B cell (primary cell): ENCODE measurements around the gene LITAF. TPM values are rescaled to one million over a fixed set of nuclear protein-coding genes. Genes with fewer than 3 reads are reported as not detected.

Source experiments
- ATAC-seq: fragments of 200-7000 bp; cut with Tn5 transposase; one replicate; pipeline ENCODE4 v1.10.0; 2021; ENCODE audit warnings: low read depth, mild to moderate bottlenecking, moderate number of reproducible peaks, moderate library complexity
- CTCF ChIA-PET: fragments of 350-600 bp; sonication (Branson Sonifier 250); formaldehyde crosslinking; loops from one replicate; lab custom pipeline; 2021; ENCODE audit warnings: antibody characterized with exemption, inconsistent platforms; lab: Charles Lee
- POLR2A ChIA-PET: fragments of 350-600 bp; sonication (Branson Sonifier 250); formaldehyde crosslinking; loops from one replicate; lab custom pipeline; 2021; ENCODE audit warnings: antibody characterized with exemption; lab: Charles Lee
- DNase-seq: peaks from one replicate; pipeline ENCODE4 v3.0.0; 2013
- H2AFZ ChIP-seq: 2 replicates; pipeline ENCODE4 v1.6.1; 2012; ENCODE audit warnings: mild to moderate bottlenecking, low read depth, low read length; ENCODE audit not compliant: insufficient read depth, poor library complexity, severe bottlenecking
- H3K27ac ChIP-seq, 2 donors: 1 replicate in 1 of 2; 2 replicates in 1 of 2; pipeline ENCODE4 v1.5.1; 2012 to 2013; ENCODE audit warnings: low read length in 2 of 2, mild to moderate bottlenecking in 2 of 2, moderate library complexity in 1 of 2
- H3K27me3 ChIP-seq, 4 experiments: fragments of 200-600 bp in 1 of 4; sonication (generic) in 1 of 4; replicated peaks in 1 of 4; 1 replicate in 2 of 4; 2 replicates in 2 of 4; pipeline versions ENCODE4 v1.6.1 to v1.7.0; 2013 to 2016; ENCODE audit warnings: low read length in 3 of 4, mild to moderate bottlenecking in 2 of 4, mixed read lengths in 1 of 4, moderate library complexity in 1 of 4; ENCODE audit not compliant: insufficient read depth in 4 of 4, control insufficient read depth in 3 of 4; ENCODE audit errors: control extremely low read depth in 1 of 4
- H3K36me3 ChIP-seq, 2 experiments: replicated peaks in 1 of 2; 1 replicate in 1 of 2; 2 replicates in 1 of 2; pipeline versions ENCODE4 v1.6.1 to v1.7.1; 2013; ENCODE audit warnings: low read length in 1 of 2; ENCODE audit not compliant: insufficient read depth in 2 of 2, control insufficient read depth in 1 of 2; ENCODE audit errors: control extremely low read depth in 1 of 2, extremely low read depth in 1 of 2
- H3K4me1 ChIP-seq, 2 donors: fragments of 200-600 bp in 1 of 2; sonication (generic) in 1 of 2; 1 replicate in 1 of 2; 2 replicates in 1 of 2; pipeline versions ENCODE4 v1.5.1 to v1.6.1; 2013 to 2017; ENCODE audit warnings: low read length in 2 of 2; ENCODE audit not compliant: control insufficient read depth in 2 of 2, insufficient read depth in 2 of 2
- H3K4me2 ChIP-seq: replicated peaks from 2 replicates; pipeline ENCODE3; 2012; ENCODE audit warnings: mild to moderate bottlenecking, low read depth, low read length; ENCODE audit not compliant: poor library complexity, severe bottlenecking
- H3K4me3 ChIP-seq, 5 experiments: fragments of 200-600 bp in 1 of 5; sonication (generic) in 1 of 5; 1 replicate in 3 of 5; 2 replicates in 2 of 5; pipeline versions ENCODE4 v1.5.1 to v1.7.0; 2011 to 2016; ENCODE audit warnings: low read length in 4 of 5, mild to moderate bottlenecking in 4 of 5, low read depth in 2 of 5, control low read depth in 1 of 5, moderate library complexity in 1 of 5; ENCODE audit not compliant: insufficient read depth in 1 of 5; ENCODE audit errors: control extremely low read depth in 1 of 5, extremely low read depth in 1 of 5
- H3K79me2 ChIP-seq: fragments of 200-600 bp; sonication (generic); one replicate; pipeline ENCODE4 v1.6.0; 2016; ENCODE audit warnings: low read length; ENCODE audit not compliant: control insufficient read depth, insufficient read depth
- H3K9ac ChIP-seq: fragments of 200-600 bp; sonication (generic); 2 replicates; pipeline ENCODE4 v1.6.1; 2017; ENCODE audit warnings: mild to moderate bottlenecking, low read length, moderate library complexity
- H3K9me3 ChIP-seq, 3 donors: one replicate each; pipeline versions ENCODE4 v1.6.1 to v1.7.1; 2013; ENCODE audit warnings: low read length in 2 of 3; ENCODE audit not compliant: control insufficient read depth in 2 of 3, insufficient read depth in 1 of 3; ENCODE audit errors: control extremely low read depth in 1 of 3
- H4K20me1 ChIP-seq: 2 replicates; pipeline ENCODE4 v1.6.0; 2012; ENCODE audit warnings: mild to moderate bottlenecking, low read length; ENCODE audit not compliant: insufficient read depth, control insufficient read depth, poor library complexity, severe bottlenecking
- H3K27ac Mint-ChIP-seq: one replicate; pipeline ENCODE4 v1.8.0; 2021; ENCODE audit warnings: mixed read lengths
- H3K27me3 Mint-ChIP-seq: one replicate; pipeline ENCODE4 v1.8.0; 2021; ENCODE audit warnings: mixed read lengths
- H3K4me1 Mint-ChIP-seq: one replicate; pipeline ENCODE4 v1.8.0; 2021; ENCODE audit warnings: mixed read lengths
- H3K4me3 Mint-ChIP-seq: one replicate; pipeline ENCODE4 v1.8.0; 2021; ENCODE audit warnings: mixed read lengths
- H3K9me3 Mint-ChIP-seq: one replicate; pipeline ENCODE4 v1.8.0; 2022; ENCODE audit warnings: mixed read lengths; ENCODE audit not compliant: insufficient read depth
- CTCF ChIP-seq: fragments of 200-600 bp; IDR thresholded peaks from one replicate; pipeline ENCODE4 v1.8.0; 2022; ENCODE audit warnings: antibody characterized with exemption, mild to moderate bottlenecking
- EZH2 ChIP-seq: IDR thresholded peaks from 2 replicates; pipeline ENCODE4 v1.6.1; 2012; ENCODE audit warnings: borderline replicate concordance, low read depth, mild to moderate bottlenecking, moderate library complexity, low read length; ENCODE audit not compliant: insufficient read depth, poor library complexity, severe bottlenecking
- WGBS: methylation state at CpG from one replicate; pipeline ENCODE4 v1.1.5; 2013; ENCODE audit warnings: missing lambda C conversion rate; ENCODE audit not compliant: insufficient coverage; 5-methylcytosine and 5-hydroxymethylcytosine counted together
- intact Hi-C: fragments of 100-400 bp; cut with micrococcal nuclease; formaldehyde crosslinking; loops from one replicate; pipeline ENCODE4 v1.10.0; 2022
- polyA plus RNA-seq: library from polyadenylated mRNA; depleted of rRNA; stranded (reverse); fragments of >200 nt; gene quantifications from 2 replicates; pipeline ENCODE4 v1.2.3, GENCODE V29; 2012
- total RNA-seq, 2 donors: library from RNA; stranded (reverse); fragments of 120-200 nt in 1 of 2; gene quantifications; 1 replicate in 1 of 2; 2 replicates in 1 of 2; pipeline versions ENCODE4 v1.2.3 to v1.2.4, GENCODE V29; 2013 to 2022

Gene LITAF
- total and polyA plus RNA-seq, 2 donors (not counting 1 experiment from before 2014, with no cell fraction given) = 93.6 to 125 TPM

- Histone ChIP-seq H3K36me3 (no peaks in the 10 kb centered on the region), H3K9me3 (peaks cover 0 to 3% (median 0%) of the 10 kb centered on the region in 3 donors), H3K9ac (peak overlapping the region; percentile 46), H4K20me1 (peaks cover 31% of the 10 kb centered on the region), H3K4me1 (peaks cover 69 to 76% of the 10 kb centered on the region in 2 donors), H2AFZ (no peak overlapping the region), H3K79me2 (peaks cover 94% of the 10 kb centered on the region), H3K27me3 (no peaks in the 10 kb centered on the region), H3K4me3 (peak overlapping the region in 2 of 5 experiments; percentile 12 to 35), H3K27ac (peak overlapping the region; percentile 43 to 97), H3K4me2 (peak overlapping the region; percentile 93)
- TF ChIP-seq CTCF = no peak
- TF ChIP-seq EZH2 = no peak
- H3K27ac Mint-ChIP-seq = peak overlapping the region; percentile 72
- CTCF ChIA-PET = interaction anchor here (1.0 to 2.2 kb wide), 4 partner anchors 22 to 132 kb away, joined by 4 to 7 read pairs (median 6); no protein-coding TSS in a partner anchor
- intact Hi-C loops = loop anchor here (2.0 to 10.0 kb wide), 3 partner anchors 99 to 617 kb away; partner anchors contain the start of gene ZC3H7A
- DNase-seq (no peak), ATAC-seq (no peak)
- POLR2A ChIA-PET = interaction anchor here (0.7 to 1.6 kb wide), 2 partner anchors 10 to 113 kb away, joined by 4 to 6 read pairs; no protein-coding TSS in a partner anchor
- H3K9me3 Mint-ChIP-seq = no peaks in the 10 kb centered on the region
- H3K27me3 Mint-ChIP-seq = no peaks in the 10 kb centered on the region
- peaks cover 75% of the 10 kb centered on the region for H3K4me1 Mint-ChIP-seq
- H3K4me3 Mint-ChIP-seq = peak overlapping the region; percentile 40
- 80% methylated on average over 1 of the region's 7 CpGs for WGBS
Observed at GRCh38 chr16:11582157-11582814, 4.4 kb downstream of the LITAF start.

GRCh38 chr16:11581678-11582077 is 5.0 kb downstream of the LITAF start:
- peaks cover 74 to 80% of the 10 kb centered on the region in 2 donors for H3K4me1 ChIP-seq
- H2AFZ ChIP-seq = no peak overlapping the region
- H3K4me3 ChIP-seq = peak overlapping the region in 1 of 5 experiments; percentile 35
- POLR2A ChIA-PET = interaction anchor here (0.6 to 1.6 kb wide), 3 partner anchors 10 to 80 kb away, joined by 3 to 6 read pairs (median 4); no protein-coding TSS in a partner anchor
- no peaks in the 10 kb centered on the region for H3K9me3 Mint-ChIP-seq
- peaks cover 95% of the 10 kb centered on the region for H3K79me2 ChIP-seq
- peaks cover 37% of the 10 kb centered on the region for H4K20me1 ChIP-seq
- H3K27ac Mint-ChIP-seq = peak overlapping the region; percentile 72
- peak overlapping the region; percentile 40 for H3K4me3 Mint-ChIP-seq
- peaks cover 80% of the 10 kb centered on the region for H3K4me1 Mint-ChIP-seq
- intact Hi-C loops = loop anchor here (2.0 to 10.0 kb wide), 3 partner anchors 99 to 617 kb away; partner anchors contain the start of gene ZC3H7A
- no peak for DNase-seq
- peak overlapping the region; percentile 93 for H3K4me2 ChIP-seq
- H3K27me3 Mint-ChIP-seq = no peaks in the 10 kb centered on the region
- ATAC-seq = no peak
- no peaks in the 10 kb centered on the region for H3K27me3 ChIP-seq
- peaks cover 0 to 3% (median 0%) of the 10 kb centered on the region in 3 donors for H3K9me3 ChIP-seq
- peak overlapping the region; percentile 46 for H3K9ac ChIP-seq
- peak overlapping the region; percentile 43 to 97 for H3K27ac ChIP-seq
- WGBS = 0% methylated on average over 1 of the region's 3 CpGs
- no peaks in the 10 kb centered on the region for H3K36me3 ChIP-seq
- CTCF ChIA-PET = interaction anchor here (1.0 to 2.2 kb wide), 3 partner anchors 22 to 133 kb away, joined by 4 to 7 read pairs (median 7); no protein-coding TSS in a partner anchor
- TF ChIP-seq CTCF (no peak), EZH2 (no peak)
